Measurements from ENCODE around the gene AHRR. TPM values are rescaled to one million over a fixed set of nuclear protein-coding genes. Genes with fewer than 3 reads are reported as not detected.
"Not testable (repeated sequence)": the region's sequence is repeated elsewhere in the genome, so short reads cannot be mapped to it uniquely, and the experiment has no call there.

Gene AHRR
- total RNA-seq, 1 experiment from 2014 or later: 5.2 TPM

DNA sequence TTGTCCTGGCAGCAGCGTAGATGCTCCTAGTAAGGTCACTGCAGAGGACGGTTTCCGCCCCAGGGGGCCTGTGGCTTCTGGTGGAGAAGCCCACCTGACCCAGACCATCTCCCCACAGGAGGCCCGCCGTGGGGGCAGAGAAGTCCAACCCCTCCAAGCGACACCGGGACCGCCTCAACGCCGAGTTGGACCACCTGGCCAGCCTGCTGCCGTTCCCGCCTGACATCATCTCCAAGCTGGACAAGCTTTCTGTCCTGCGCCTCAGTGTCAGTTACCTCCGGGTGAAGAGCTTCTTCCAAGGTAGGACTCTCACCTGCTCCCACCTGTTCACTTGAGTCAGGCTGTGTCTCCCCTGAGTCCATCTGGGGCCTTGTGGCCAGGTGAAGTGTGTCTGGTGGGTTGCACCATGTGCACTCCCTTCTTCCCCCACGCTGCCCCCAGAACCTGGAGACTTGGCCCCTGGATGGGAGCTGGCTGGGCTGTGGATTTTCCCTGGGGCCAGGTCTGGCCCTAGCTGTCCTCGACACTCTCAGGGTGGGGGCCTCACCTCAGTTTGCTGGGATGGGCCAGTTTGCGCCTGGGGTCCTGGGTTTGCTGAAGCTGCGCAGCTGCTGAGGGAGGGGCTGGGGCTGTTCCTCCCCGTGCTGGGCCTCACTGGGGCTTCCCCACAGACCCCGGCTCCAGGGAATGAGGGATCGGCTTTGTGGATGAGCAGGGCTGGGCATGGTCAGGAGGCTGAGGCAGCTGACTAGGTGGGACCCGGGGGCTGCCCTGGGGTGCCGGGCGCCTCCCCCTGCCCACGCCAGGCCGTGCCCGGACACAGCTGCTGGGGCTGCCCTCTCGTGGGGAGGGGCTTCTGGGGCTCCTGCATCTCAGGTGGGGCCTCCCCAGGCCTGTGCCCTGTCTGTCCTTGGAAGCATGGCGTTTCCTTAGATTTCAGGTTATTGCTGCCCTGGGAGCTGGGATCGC is 32.4 kb downstream of the AHRR start:
- in situ Hi-C loops (cut with HindIII; ENCODE audit: low pct_unique_long_range_greater_than_20kb, low sequenced_read_pairs): no loop called here
- no peak for DNase-seq (ENCODE audit: low read depth)

DNA sequence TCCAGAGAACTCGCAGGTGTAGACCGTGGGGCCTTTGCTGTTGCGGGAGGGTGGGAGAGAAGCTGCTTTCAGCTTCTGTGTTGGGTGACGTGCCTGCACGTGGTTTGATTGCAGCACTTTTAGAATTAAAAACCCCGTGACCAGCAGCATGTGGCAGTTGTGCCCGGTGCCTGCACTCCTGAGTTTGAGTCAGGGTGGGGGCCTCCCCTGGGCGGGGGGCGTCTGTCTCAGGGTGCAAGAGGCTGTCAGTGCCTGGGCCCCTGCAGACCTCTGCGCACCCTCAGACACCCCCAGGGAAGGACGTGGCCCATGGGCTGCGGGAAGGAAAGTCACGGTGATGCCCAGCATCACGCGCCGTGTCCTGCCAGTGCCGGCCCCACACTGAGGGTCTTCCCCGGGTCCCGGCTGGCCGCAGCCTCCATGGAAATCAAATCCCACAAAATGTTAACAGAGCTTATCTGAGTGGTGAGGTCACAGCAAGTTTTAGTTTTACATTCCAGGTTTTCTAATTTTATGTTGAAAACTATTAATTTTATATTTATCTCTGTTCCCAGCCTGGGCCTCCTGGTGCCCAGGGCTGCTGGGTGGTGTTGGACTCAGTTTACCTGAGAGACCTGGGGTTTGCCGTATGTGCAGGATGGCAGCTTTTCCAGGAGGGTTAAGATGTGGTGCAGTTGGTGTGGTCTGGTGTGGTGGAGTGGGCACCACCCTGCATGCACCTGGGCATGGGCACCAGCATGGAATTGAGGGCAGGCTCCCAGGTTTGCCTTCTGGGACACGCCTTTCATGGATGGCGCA is 33.3 kb downstream of the AHRR start:
- in situ Hi-C loops (cut with HindIII; ENCODE audit: low pct_unique_long_range_greater_than_20kb, low sequenced_read_pairs): no loop called here
- no peak for DNase-seq (ENCODE audit: low read depth)

DNA sequence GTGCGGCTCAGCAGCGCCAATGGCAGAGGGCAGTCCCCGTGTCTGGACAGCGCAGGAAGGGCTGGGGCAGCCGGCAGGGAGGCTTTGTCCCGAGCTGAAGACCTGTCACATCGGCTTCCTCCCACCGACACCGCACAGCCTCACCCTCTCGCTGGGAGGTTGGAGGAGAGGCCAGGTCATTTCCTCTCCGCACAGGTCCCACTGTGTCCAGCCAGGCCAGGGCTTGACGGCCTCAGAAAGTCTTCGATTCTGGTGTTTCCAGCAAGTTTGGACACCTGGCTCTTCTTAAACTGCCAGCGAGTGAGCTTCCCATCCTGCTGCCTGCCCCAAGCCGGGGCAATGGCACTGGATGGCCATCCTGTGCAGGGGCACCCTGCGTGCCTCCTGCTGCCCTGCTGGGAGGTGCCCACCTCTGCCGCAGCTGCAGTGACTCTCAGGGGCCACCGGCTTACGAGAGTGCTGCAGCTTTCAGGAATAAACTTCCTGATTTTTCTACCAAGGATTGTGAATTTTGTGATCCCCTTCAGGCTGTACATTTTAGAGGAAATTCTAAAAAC is 33.9 kb downstream of the AHRR start:
- in situ Hi-C loops (cut with HindIII; ENCODE audit: low pct_unique_long_range_greater_than_20kb, low sequenced_read_pairs): no loop called here
- no peak for DNase-seq (ENCODE audit: low read depth)

DNA sequence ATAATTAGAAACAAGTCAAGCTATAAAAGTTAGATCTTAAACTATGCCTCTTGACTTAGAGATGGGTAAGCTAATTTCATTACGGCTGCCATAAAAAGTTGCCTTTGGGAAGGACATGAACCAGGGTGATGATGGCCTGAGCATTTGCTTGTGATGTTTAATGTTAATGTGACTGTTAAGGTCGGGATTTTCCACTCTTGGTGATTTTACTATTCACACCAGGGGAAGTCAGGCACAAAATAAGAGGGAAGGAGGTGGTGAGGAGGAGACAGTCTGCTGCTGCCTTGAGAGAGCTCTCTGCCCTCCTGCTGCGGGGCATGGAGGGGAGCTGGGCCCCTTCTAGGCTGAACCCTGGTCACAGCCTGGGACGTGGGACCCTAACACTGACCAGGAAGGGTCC is 34.4 kb downstream of the AHRR start:
- in situ Hi-C loops (cut with HindIII; ENCODE audit: low pct_unique_long_range_greater_than_20kb, low sequenced_read_pairs): no loop called here
- no peak for DNase-seq (ENCODE audit: low read depth)

DNA sequence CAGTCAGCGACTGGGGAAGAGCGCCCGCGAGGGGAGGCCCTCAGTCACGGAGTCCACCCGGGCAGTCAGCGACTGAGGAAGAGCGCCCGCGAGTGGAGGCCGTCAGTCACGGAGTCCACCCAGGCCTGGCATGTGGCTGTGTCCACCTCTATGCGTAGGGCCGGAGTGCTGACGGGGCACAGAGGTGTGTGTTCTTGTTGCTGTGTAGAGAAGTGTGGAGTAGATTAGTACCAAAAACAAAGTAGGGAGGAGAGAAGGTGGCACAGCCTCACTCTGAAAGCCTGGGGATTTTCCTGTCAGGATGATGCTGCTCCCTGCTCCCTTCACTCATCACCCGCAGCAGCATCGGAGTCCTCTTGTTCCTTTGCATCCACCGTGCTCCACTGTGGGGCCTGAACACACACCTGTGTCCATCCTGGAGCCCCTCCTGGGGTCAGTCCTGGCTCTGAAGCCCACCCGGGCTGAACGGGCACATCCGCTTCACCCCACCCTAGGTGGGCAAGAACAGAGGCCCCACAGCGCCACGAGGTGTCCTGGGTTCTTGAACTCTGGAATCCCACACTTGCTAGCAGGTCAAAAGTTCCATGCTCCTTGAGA is 37.9 kb downstream of the AHRR start:
- no peak for DNase-seq (ENCODE audit: low read depth)
- in situ Hi-C loops (cut with HindIII; ENCODE audit: low pct_unique_long_range_greater_than_20kb, low sequenced_read_pairs): no loop called here

DNA sequence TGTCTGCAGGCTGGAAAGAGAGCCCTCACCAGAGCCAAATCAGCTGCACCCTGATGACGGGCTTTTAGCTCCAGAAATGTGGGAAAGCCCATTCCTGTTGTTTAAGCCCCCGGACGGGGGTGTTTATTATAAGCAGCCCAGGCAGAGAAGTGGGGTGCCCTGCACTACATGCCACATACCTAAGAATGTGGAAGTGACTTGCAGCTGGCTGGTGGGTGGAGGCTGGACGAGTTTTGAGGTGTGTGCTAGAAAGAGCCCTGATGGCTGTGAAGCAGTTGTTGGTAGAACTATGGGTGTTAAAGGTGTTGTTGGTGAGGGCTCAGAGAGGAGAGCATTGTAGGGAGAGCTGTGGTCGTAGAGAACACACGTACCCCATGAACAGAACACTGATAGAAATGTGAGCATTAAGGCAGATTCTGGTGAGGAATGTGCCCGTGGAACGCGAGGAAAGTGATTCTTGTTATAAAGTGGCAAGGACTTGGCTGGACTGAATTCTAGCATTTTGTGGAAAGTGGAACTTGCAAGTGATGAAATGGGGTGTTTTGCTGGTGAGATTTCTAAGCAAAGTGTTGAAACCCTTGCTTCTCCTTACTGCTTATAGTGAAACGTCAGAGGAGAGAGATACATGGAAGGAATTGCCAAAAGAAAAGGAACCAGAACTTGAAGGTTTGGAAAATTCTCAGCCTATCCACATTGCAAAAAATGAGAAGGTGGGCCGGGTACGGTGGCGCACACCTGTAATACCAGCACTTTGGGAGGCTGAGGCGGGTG is 38.9 kb downstream of the AHRR start:
- in situ Hi-C loops (cut with HindIII; ENCODE audit: low pct_unique_long_range_greater_than_20kb, low sequenced_read_pairs): no loop called here
- DNase-seq (ENCODE audit: low read depth): no peak

DNA sequence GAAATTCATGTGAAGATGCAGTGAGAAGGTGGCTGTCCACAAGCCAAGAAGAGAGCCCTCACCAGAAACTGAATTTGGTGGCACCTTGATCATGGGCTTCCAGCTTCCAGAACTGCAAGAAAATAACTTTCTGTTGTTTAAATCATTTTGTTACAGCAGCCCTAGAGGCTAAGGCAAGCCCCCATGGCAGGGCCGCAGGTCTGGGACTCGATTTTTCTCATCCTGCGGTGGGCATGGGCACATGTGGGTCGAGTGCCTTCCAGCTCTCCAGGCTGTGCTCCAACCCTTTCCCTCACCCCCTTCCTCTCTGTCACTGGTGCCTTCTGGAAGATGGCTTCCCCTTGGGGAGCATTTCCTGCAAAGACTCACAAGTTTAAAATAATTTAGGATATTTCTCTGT is 40.7 kb downstream of the AHRR start:
- no peak for DNase-seq (ENCODE audit: low read depth)
- in situ Hi-C loops (cut with HindIII; ENCODE audit: low pct_unique_long_range_greater_than_20kb, low sequenced_read_pairs): no loop called here

DNA sequence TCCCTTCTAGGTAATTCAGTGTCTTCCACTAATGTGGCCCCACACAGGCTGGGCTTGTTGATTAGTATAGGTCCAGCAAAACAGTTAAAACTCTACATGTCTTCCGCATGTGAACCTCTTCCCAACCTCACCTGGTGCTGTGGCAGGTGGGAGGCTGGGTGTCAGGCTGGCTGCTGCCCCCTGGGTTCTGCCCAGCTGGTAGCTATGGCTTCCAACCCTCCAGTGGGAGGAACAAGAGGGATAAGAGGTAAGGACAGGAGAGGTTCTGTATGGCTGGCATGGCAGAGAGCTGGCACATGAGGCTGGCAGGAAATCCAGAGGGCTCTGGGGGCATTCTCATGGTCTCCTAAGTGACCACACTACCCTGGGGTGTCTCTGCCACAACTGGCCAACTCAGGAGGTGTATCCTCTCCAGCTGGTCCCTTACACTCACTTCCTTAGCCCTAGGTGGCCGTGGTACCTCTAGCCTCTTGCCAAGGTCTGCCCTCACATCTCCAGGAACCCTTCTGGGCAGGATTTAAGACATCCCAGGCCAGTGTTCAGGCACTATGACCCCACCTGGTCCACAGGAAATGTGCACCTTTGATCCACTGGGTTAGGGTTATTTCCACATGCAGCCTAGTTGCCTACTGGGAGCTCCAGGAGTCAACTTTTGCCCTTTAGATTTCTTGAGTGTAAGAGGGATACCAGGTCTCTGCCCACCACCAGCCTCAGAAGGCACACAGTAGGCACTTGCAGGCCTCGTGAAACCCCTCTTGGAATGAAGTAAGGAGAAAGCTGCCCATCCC is 41.7 kb downstream of the AHRR start:
- in situ Hi-C loops (cut with HindIII; ENCODE audit: low pct_unique_long_range_greater_than_20kb, low sequenced_read_pairs): no loop called here
- DNase-seq (ENCODE audit: low read depth): no peak

DNA sequence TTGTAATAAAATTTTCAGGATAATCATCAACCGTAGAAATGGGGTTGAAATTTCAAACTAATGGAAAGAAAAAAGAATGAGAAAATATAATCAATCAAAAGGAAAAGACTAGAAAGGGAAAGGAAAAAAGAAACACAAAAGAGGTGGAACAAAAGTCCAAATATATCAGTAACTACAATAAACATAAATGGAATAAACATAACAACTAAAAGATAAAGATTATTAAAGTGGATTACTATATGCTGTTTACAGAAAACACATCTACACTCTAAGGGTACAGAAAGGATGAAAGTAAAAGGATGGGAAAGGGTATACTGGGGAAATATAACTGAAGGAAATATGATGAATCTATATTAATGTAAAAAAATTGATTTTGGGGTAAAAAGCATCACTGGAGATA is 43.0 kb downstream of the AHRR start:
- DNase-seq (ENCODE audit: low read depth): no peak
- in situ Hi-C loops (cut with HindIII; ENCODE audit: low pct_unique_long_range_greater_than_20kb, low sequenced_read_pairs): no loop called here

DNA sequence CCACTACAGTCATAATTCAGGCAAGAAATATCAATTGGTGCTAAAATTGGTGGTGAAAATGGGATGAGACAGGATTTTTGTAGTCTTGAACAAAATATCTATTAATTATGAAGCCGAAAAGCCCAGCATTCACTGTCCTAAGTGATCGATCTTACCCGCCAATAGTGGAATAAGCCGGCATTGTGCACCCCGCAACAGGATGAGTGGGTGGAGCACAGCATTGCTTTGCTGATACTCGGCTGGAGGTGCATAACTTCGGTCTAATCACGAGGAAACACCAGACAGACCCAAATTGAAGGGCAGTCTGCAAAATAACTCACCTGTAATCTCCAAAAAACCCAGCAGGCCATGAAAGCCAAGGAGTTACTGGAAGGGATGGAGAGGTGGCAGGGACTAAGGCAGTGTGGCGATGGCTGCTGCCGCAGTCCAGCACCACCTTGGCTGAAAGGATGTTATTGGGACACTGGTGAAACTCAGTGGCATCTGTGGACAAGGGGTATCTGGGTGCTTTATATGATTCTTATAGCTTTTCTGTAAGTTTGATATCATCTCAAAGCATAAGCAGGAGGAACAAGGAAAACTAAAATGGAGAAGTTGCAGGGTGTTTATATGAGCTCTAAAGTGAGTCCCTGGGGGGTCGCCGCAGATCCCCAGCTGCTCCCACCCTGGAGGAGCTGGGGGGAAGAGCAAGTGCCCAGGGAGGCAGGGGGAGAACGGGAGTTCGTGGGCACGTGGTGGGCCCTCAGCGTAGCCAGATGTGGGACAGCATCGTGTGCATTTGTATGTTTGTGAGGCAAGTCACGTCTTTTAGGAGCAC is 45.2 kb downstream of the AHRR start:
- in situ Hi-C loops (cut with HindIII; ENCODE audit: low pct_unique_long_range_greater_than_20kb, low sequenced_read_pairs): no loop called here
- DNase-seq (ENCODE audit: low read depth): no peak

DNA sequence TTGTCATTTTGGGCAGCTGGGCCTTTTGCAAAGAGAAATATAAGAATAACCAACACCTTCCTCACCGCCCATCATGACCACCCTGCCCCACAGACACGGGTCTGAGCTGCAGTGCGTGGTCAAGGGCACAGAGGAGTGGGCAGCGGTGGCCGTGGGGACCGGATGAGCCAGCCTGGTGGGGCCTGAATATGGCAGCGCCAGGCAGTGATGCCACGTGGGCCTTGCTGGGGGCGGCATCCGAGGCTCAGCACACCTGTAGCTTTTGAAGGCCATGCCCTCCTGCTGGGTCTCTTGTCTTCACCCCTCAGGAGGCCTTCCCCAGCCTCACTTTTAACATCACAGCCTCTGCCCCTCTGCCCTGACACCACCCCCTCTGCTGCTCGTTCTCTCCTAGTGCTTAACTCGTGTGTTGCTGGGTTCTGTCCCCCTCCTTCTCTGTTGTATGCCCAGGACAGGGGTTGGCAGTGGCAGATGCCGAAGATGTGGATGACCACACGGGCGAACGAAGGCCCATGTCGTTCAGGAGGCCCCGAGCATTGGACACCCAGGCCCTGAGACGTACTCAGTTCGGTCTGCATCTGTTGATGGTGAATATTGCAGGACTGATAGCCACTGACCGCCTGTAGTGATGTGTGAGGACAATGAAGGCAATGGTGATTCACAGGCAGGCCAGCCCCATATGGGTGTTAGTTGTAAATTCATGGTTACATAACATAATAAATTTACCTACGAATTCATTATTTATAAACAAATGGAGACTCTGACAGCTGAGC is 46.0 kb downstream of the AHRR start:
- in situ Hi-C loops (cut with HindIII; ENCODE audit: low pct_unique_long_range_greater_than_20kb, low sequenced_read_pairs): no loop called here
- DNase-seq (ENCODE audit: low read depth): no peak

DNA sequence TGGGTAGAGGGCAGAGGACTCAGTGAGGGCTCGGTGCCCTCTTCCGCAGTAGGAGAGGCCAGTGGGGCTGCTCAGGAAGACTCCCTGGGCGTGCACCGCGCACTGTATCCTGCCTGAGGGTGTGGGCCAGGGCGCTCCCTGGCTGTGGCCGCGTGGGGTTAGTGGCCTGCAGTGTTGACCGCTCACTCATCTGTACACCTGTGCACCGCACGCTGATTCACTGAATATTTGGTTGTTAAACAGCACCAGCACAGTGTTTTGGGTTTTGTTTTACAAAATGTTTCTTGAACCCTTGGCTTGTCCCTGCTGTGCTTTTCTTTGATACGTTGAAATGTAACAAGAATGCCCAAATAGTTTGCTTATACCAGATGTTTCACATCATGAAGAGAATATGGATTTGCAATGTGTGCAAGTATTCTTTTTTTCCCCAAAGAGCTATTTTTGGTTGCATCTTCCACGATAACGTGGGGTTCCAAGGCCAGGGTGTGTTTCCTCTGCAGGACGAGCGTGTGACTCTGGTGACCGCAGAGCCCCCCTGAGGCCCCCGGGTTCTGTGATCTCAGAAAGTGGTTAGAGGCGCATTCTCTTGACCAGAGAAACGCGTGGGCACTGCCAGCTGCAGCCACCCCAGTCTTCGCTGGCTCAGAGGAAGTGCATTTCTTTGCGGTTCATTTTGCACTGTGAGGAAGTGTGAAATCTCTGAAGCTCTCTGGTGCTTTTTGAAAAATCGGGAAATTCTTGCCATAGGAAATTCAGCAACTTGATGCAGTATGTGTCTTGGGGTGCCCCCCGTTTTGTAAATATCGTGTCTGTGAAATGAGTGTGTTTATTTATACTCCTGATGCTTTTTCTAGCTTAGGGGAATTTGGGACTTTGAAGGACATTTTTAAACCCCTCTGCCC is 46.9 kb downstream of the AHRR start:
- DNase-seq (ENCODE audit: low read depth): no peak
- in situ Hi-C loops (cut with HindIII; ENCODE audit: low pct_unique_long_range_greater_than_20kb, low sequenced_read_pairs): no loop called here

DNA sequence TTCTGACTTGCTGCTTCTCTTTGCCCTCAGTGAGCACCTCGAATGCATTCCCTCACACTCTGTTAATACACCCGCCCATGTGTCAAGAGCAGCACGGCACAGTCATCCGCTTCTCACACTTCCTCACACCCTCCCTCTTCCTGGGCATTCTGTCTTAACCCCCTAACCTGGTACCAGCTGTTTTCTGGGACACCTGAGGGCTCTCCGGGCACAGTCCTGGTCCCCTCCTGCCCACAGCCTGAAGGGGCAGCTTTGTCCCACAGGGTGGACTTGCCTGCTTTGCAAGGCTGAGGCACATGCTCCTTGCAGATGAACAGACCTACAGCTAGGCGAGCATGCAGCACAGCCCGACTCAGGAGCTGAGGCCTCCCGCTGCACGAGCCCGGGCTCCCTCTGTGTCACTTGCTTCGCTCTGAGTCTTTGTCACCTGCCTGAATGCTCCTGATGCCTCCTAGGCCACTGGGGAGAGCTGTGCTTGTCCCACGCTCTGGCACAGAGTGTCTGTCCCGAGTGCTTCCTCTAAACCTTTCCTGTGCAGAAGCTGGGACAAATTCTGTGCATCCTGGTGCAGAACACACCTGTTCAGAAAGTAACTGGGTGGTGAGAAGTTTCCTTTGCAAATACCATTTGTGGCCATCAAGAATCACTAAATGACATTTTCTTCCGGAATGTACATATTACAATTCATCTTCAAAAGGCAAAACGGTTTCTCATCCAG is 47.8 kb downstream of the AHRR start:
- in situ Hi-C loops (cut with HindIII; ENCODE audit: low pct_unique_long_range_greater_than_20kb, low sequenced_read_pairs): no loop called here
- no peak for DNase-seq (ENCODE audit: low read depth)

DNA sequence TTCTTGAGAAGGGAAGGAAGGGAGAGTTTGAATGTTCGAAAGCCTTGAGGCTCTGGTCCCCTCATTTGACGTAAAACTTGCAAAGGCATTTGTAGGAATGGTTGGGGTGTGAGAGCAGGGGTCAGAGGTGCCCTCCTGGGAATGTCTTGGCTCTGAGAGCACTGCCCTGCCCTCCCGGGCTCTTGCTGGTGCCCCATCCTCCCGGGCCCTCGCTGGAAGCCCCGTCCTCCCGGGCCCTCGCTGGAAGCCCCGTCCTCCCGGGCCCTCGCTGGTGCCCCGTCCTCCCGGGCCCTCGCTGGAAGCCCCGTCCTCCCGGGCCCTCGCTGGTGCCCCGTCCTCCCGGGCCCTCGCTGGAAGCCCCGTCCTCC is 48.3 kb downstream of the AHRR start:
- in situ Hi-C loops (cut with HindIII; ENCODE audit: low pct_unique_long_range_greater_than_20kb, low sequenced_read_pairs); DNase-seq (ENCODE audit: low read depth): not testable (repeated sequence)

Measured in Caki2 (cell line).